Forelimb muscle (tissue), 1 donor: ENCODE data around the gene NDUFB4. TPM values are rescaled to one million over a fixed set of nuclear protein-coding genes. Genes with fewer than 3 reads are reported as not detected.
A peak's percentile ranks its signal among the peaks of the same experiment; 100 is the strongest.

Source experiments
- DNase-seq: peaks from one replicate; pipeline ENCODE4 v3.0.0-alpha.2; 2013; ENCODE audit warnings: low read depth
- polyA plus RNA-seq: library from polyadenylated mRNA; unstranded; fragments of 120-200 nt; gene quantifications from one replicate; pipeline ENCODE4 v1.2.1, GENCODE V29; 2013; ENCODE audit not compliant: insufficient read length

NDUFB4 gene
- polyA plus RNA-seq = 170 TPM

GRCh38 chr3:120596116-120596852, at the start of gene NDUFB4:
NDUFB4 (plus strand) TSS chr3:120596336; CDS start chr3:120596360, 24 bp downstream.
- DNase-seq = peak; percentile 97

GRCh38 chr3:120550546-120550945, 45.6 kb upstream of the NDUFB4 start:
- no peak for DNase-seq

GRCh38 chr3:120552184-120553172, 43.7 kb upstream of the NDUFB4 start:
- no peak for DNase-seq

- peak; percentile 88 for DNase-seq
Measured at GRCh38 chr3:120554812-120555606, 41.1 kb upstream of the NDUFB4 start.

- DNase-seq = no peak
Measured at GRCh38 chr3:120555657-120556509, 40.3 kb upstream of the NDUFB4 start.

- no peak for DNase-seq
Measured at GRCh38 chr3:120557115-120557514, 39.0 kb upstream of the NDUFB4 start.

- peak; percentile 80 for DNase-seq
Measured at GRCh38 chr3:120558771-120559241, 37.3 kb upstream of the NDUFB4 start.

- no peak for DNase-seq
Measured at GRCh38 chr3:120559242-120560061, 36.7 kb upstream of the NDUFB4 start.

- no peak for DNase-seq
Measured at GRCh38 chr3:120560304-120561250, 35.6 kb upstream of the NDUFB4 start.

- DNase-seq = peak; percentile 45
Measured at GRCh38 chr3:120561251-120562045, 34.7 kb upstream of the NDUFB4 start.

GRCh38 chr3:120563356-120564022, 32.6 kb upstream of the NDUFB4 start:
- no peak for DNase-seq

- no peak for DNase-seq
Measured at GRCh38 chr3:120566243-120566975, 29.7 kb upstream of the NDUFB4 start.

- DNase-seq = peak; percentile 26
Measured at GRCh38 chr3:120567370-120568201, 28.6 kb upstream of the NDUFB4 start.

- DNase-seq = no peak
Measured at GRCh38 chr3:120568202-120568531, 28.0 kb upstream of the NDUFB4 start.

- DNase-seq = no peak
Measured at GRCh38 chr3:120568598-120568997, 27.5 kb upstream of the NDUFB4 start.
